ENCODE results near the gene MELK.
"Not testable (repeated sequence)": the region's sequence is repeated elsewhere in the genome, so short reads cannot be mapped to it uniquely, and the experiment has no call there.

Gene MELK

DNA sequence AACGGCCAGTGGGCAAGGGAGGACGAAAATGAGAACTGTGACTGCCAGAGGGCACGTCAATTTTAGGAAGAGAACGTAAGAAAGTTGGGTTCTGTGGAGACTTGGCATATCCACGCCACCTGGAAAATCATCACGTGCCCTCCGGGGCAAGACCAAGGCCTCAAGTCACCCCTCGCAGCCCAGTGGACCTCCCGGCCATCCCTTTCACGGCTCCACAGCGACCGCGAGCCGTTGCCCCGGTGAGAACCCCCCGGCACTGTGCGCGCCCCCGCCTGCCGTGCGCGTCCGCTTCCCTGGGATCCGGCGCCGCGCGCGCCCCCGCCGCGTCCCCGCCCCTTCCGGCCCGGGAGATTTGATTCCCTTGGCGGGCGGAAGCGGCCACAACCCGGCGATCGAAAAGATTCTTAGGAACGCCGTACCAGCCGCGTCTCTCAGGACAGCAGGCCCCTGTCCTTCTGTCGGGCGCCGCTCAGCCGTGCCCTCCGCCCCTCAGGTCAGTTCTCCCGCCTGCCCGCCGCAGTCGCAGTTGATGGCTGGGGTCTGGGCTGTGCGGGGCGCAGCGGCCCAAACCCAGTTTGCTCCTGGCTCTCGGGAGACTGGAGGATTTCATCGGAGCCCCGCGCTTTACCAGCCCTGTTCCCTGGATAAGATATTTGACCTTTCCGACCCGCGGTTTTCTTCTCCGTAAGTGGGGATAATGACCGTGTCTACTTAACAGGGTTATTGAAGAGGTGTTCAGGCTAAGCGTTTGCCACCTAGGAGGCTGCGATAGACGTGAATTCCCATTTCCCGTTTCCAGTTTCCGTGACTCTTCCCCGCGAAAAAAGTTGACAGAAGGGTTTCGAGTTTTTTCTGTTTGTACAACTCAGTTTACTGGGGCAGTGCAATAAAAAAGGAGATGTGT, at the start of gene MELK:
Gene MELK, plus strand, starts transcription at position 381 of the 904 bp plus-strand sequence. CDS start 8,787 bp downstream, outside the sequence.
- peak; percentile 61 to 64 for DNase-seq (ENCODE audit: low read depth in 2 of 2, low spot score in 1 of 2)

DNA sequence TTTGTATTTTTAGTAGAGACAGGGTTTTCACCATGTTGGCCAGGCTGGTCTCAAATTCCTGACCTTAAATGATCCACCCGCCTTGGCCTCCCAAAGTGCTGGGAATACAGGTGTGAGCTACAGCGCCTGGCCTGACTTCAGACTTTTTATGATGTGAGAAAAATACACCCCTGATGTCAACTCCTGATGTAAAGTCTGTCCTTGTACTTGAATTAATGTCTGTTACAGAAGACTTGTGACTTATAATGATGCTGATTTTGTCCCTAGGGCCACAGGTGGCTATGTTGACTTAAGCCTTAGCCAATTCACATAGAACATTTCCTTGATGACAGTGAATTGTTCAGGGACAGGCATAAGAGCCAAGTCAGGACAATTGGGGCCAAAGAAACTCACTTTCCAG, 42.5 kb upstream of the MELK start:
- DNase-seq (ENCODE audit: low read depth in 2 of 2, low spot score in 1 of 2), result no peak

DNA sequence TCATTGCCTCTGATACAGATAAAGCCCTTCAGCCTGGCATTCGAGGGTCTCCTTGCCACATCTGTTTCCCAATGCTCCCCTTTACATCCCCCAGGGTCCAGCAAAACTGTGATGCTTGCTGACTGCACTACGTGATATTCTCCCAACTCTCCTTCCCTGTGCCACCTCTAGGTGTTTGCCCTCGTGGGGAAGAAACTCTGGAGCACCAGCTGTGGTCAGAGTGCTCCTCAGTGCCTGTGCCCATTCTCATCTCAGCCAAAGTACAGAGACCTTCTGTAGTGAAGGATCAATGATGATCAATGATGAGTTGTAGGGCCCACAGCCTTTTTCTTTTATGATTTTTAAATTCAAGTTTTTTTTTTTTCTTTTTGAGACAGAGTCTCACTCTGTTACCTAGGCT, 40.3 kb upstream of the MELK start:
- DNase-seq (ENCODE audit: low read depth in 2 of 2, low spot score in 1 of 2), result no peak

DNA sequence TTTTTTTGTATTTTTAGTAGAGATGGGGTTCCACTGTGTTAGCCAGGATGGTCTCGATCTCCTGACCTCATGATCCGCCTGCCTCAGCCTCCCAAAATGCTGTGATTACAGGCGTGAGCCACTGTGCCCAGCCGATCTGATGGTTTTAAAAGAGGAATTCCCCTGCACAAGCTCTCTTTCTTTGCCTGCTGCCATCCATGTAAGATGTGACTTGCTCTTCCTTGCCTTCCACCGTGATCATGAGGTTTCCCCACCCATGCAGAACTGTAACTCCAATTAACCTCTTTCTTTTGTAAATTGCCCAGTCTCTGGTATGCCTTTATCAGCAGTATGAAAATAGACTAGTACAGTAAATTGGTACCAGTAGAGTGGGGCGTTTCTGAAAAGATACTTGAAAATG, 39.0 kb upstream of the MELK start:
- DNase-seq (ENCODE audit: low read depth in 2 of 2, low spot score in 1 of 2), result not testable (repeated sequence)

DNA sequence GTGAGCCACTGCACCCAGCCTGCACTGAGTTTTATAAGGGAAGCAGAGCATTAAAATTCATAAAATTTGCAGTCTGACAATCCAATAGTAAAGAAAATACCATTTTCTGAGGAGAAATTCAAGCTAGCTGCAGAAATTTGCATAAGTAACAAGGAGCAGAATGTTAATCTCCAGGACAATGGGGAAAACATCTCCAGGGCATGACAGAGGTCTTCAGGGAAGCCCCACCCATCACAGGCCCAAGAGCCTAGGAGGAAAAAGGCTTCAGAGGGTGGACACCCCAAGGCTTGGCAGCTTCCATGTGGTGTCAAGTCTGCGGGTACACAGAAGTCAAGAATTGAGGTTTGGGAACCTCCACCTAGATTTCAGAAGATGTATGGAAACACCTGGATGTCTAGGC, 37.6 kb upstream of the MELK start:
- DNase-seq (ENCODE audit: low read depth in 2 of 2, low spot score in 1 of 2), result no peak

DNA sequence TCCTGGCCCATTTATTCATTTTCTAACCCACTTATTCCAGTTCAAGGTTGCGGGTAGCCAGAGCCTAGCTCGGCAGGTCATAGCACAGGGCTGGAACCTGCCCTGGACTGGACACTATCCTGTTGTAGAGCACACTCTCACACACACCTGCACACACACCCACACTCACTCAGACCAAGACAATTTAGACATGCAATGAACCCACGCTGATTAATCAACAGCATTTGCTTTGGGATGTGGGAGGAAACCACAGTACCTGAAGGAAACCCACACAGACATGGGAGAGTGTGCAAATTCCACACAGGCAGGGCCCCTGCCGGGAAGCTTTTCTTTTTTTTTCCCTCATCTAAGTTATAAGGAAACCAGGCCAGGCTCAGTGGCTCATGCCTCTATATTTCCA, 34.8 kb upstream of the MELK start:
- DNase-seq (ENCODE audit: low read depth in 2 of 2, low spot score in 1 of 2), result no peak

DNA sequence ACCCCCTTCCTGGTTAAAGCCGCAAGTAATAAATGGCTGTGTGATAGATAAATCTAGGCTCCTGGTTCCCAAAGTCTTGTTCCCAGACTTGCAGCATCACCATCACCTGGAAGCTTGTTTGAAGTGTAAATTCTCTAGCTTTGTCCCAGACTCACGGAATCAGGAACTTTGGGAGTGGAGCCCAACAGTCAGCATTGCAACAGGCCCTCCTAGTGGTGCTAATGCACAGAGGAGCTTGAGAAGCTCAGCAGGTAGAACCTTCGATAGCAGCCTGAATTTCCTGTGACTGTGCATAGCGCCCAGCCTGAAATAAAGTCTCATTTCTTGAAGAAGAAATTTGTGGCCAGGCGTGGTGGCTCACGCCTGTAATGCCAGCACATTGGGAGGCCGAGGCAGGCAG, 30.3 kb upstream of the MELK start:
- DNase-seq (ENCODE audit: low read depth in 2 of 2, low spot score in 1 of 2), result no peak

DNA sequence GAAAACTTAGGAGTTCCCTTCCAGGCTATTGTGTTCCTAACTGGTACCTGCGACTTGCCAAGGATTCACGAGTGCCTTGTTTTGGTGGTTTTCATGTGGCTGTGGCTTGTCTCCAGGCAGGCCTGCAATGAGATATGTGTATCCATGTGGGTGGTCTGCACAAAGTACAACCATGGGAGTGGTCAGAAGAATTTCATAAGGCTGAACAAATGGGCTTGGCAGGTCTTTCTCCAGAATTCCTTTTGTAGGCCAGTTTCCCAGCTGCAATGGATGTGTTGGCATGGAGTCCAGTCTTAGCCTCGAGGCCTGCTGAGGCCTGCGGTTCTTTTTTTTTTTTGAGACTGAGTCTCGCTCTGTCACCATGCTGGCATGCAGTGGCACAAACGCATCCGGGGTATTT, 28.8 kb upstream of the MELK start:
- DNase-seq (ENCODE audit: low read depth in 2 of 2, low spot score in 1 of 2), result no peak

DNA sequence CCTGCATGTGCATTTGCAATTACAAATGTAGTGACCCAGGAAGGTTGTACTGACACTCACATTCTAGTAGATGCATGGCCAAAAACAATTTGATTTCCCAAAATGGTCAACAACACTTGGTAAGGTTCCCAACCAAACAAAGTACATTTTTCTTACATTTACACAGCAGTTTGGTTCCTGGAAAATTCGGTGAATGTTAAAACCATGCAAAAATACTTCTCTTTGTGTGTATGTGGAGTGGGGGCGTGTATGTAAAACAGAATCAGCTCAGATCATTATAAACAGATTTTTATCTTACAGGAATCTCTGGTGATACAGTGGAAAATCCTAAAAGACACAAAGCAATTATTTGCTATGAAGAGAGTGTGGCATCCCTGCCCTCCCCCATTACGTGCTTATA, 25.1 kb upstream of the MELK start:
- DNase-seq (ENCODE audit: low read depth in 2 of 2, low spot score in 1 of 2), result no peak

DNA sequence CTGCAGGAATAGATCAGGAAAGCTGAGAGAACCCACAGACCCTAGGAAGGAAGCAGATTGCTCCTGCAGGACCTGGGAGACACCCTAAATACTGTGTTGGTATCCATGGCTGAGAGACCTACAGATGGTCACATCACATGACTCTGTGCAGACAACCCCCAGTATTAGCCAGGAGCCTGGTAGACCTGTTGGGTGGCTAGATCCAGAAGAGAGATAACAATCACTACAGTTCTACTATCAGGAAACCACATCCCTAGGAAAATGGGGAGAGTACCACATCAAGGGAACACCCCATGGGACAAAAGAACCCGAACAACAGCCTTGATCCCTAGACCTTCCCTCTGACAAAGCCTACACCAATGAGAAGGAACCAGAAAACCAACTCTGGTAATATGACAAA, 24.2 kb upstream of the MELK start:
- no peak for DNase-seq (ENCODE audit: low read depth in 2 of 2, low spot score in 1 of 2)

DNA sequence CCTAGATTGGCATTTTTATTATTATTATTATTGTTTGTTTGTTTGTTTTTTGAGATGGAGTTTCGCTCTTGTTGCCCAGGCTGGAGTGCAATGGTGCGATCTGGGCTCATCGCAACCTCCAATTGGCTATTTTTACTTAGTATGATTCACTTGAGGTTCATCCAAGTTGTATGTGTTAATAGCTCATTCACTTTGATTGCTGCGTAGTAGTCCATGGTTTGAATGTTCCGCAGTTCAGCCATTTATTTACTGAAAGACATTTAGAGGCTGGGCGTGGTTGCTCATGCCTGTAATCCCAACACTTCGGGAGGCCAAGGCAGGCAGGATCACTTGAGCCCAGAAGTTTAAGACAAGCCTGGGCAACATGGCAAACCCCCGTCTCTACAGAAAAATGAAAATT, 22.6 kb upstream of the MELK start:
- DNase-seq (ENCODE audit: low read depth in 2 of 2, low spot score in 1 of 2), result no peak

DNA sequence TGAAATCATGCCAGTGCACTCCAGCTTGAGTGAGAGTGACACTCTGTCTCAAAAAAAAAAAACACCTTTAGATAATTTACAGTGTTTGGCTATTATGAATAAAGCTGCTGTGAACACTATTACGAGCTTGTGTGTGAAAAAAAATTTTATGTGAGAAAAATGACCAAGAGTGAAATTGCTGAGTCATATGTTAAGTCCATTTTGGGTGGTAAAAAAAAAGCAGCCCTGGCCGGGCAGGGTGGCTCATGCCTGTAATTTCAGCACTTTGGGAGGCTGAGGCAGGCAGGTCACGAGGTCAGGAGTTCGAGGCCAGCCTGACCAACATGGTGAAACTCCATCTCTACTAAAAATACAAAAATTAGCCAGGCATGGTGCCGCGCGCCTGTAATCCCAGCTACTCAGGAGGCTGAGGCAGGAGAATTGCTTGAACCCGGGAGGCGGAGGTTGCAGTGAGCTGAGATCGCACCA, 22.0 kb upstream of the MELK start:
- DNase-seq (ENCODE audit: low read depth in 2 of 2, low spot score in 1 of 2), result not testable (repeated sequence)

DNA sequence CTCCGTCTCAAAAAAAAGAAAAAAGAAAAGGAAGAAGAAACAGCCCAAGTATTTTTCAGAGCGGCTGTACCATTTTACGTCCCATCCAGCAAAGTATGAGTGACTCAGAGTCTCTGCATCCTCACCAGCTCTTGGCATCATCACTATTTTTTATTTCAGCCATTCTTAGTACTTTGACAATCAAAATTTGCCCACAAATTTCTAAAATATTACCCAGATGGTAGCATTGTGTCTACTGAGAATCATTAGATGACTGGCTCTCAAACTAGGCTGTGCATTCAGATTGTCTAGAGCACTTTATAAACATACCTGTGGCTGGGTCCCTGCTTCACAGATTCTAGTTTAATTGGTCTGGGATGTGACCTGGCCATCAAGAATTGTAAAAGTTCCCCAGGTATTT, 21.6 kb upstream of the MELK start:
- no peak for DNase-seq (ENCODE audit: low read depth in 2 of 2, low spot score in 1 of 2)

DNA sequence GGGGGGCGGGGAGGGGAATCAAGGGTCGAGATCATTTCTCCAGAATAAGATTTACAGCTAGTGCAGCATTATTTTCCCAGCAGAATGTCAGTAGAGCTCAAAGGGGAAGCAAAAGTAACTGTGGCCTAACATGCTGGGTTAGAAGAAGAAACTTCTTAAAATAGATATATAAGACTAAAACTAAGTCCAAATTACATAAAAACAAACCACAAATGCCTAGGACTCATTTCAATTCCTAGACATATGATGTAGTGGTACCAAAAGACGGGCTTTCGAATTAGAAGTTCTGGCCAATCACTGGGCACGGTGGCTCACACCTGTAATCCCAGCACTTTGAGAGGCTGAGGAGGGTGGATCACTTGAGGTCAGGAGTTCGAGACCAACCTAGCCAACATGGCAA, 20.8 kb upstream of the MELK start:
- no peak for DNase-seq (ENCODE audit: low read depth in 2 of 2, low spot score in 1 of 2)

DNA sequence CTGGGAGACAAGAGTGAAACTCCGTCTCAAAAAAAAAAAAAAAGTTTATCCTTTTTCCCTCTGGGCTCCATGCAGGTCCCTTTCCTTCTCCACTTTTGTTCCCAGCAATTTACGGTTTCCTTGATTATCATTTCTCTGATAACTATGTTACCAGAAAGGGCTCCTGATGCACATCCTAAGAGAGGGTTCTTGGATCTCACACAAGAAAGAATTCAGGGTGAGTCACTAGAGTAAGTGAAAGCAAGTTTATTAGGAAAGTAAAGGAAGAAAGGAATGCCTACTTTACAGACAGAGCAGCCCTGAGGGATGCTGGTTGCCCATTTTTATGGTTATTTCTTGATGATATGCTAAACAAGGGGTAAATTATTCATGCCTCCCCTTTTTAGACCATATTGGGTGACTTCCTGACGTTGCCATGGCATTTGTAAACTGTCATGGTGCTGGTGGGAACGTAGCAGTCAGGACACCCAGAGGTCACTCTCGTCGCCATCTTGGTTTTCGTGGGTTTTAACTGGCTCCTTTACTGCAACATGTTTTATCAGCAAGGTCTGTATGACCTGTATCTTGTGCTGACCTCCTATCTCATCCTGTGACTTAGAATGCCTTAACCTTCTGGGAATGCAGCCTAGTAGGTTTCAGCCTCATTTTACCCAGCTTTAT, 13.5 kb upstream of the MELK start:
- DNase-seq (ENCODE audit: low read depth in 2 of 2, low spot score in 1 of 2), result no peak

DNA sequence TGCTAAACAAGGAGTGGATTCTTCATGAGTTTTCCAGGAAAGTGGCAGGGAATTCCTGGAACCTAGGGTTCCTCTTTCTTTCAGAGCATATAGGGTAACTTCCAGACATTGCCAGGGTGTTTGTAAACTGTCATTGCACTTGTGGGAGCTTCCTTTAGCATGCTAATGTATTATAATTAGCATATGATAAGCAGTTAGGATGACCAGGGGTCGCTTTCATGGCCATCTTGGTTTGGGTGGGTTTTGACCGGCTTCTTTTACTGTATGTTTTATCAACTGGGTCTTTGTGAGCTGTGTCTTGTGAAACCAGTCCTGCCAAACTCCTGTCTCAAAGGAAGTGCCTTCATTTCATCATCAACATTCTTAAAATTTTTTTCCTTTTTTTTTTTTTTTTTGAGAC, 11.9 kb upstream of the MELK start:
- DNase-seq (ENCODE audit: low read depth in 2 of 2, low spot score in 1 of 2), result no peak

DNA sequence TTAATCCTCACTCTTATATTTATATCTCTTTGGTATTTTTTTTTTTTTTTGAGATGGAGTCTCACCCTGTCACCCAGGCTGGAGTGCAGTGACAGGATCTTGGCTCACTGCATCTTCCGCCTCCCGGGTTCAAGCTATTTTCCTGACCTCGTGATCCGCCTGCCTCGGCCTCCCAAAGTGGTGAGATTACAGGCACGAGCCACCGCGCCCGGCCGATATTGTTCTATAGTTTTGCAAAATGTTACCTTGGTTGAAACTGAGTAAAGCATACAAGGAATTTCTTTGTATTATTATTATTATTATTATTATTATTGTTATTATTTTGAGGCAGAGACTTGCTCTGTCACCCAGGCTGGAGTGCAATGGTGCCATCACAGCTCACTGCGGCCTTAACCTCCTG, 9.9 kb upstream of the MELK start:
- not testable (repeated sequence) for DNase-seq (ENCODE audit: low read depth in 2 of 2, low spot score in 1 of 2)

DNA sequence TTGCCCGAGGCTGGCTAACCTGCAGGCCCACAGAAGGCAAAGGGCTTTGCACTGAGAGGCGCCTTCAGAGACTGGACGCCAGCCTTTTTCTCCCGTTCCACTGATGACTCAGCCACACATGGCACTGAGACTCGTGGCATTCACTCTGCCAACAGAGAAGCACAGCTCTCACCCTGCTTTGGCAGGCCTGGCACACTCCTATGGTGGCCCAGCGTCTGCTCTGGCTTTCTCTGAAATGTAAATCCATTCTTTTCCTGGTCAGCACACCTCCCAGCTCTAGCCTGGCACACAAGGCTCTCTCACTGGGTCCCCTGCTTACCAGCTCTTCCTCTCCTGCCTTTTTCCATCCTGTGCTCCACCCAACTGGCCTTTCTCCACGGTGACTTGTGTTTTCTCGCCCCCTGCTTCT, 5.9 kb upstream of the MELK start:
- DNase-seq (ENCODE audit: low read depth in 2 of 2, low spot score in 1 of 2), result no peak

DNA sequence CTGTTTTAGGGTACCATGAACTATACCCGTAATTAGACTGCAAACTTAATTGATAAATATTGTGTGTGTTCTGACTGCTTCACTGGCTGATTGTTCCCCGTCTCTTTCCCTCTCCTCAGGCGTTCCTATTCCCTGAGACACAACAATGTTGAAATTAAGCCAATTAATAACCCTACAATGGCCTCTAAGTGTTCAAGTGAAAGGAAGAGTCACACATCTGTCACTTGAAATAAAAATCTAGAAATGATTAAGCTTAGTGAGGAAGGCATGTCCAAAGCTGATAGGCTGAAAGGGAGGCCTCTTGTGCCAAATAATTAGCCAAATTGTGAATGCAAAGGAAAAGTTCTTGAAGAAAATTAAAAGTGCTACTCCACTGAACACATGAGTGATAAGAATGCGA, 4.0 kb upstream of the MELK start:
- not testable (repeated sequence) for DNase-seq (ENCODE audit: low read depth in 2 of 2, low spot score in 1 of 2)

DNA sequence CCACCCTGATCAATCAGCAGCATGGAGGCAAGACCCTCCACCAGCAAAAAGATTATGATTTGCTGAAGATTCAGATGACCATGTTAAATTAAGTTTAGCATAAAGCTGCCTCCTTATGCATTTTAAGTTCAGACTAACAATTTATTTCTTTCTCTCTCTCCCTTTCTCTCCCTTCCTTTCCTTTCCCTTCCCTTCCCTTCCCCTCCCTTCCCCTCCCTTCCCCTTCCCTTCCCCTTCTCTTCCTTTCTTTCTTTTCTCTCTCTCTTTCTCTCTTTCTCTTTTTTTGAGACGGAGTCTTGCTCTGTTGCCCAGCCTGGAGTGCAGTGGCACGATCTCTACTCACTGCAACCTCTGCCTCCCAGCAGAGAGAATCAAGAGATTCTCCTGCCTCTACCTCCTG, 1.4 kb upstream of the MELK start:
- no peak for DNase-seq (ENCODE audit: low read depth in 2 of 2, low spot score in 1 of 2)

DNA sequence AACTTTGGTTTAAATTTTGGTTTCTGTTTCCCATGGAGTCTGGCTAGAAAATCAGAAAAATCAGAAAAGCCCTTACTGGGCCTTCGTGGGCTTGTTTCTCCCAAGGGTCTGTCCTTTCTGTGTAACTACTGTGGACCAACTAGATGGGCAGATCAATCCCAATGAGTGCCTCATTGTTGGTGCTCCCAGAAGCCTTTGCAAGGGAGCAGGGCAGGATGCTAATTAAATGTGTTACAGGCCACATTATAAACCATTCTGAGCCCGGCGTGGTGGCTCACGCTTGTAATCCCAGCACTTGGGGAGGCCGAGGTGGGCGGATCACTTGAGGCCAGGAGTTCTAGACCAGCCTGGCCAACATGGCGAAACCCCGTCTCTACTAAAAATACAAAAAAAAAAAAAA, 1.4 kb downstream of the MELK start:
- DNase-seq (ENCODE audit: low read depth in 2 of 2, low spot score in 1 of 2), result not testable (repeated sequence)

DNA sequence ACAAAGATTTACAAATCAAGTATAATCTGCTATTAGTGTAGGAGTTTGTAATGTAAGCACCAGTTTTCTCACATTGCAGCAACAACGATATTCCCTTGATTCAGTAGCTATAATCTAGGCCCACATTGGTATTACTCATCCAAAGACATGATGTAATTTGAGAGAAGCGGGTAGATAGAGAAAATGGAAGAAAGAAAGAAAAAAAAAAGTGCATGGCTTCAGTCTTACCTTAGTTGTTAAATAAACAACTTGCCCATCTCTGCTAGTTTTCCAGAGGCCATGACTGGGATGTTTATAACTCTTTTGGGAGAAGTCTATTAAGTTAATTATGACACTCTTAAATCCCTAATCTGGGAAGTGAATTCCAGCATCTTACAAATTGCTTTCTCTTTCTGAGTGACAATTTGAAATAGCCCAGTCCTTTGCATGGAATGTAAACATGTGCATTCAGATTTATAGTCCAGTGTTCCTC, 2.8 kb downstream of the MELK start:
- DNase-seq (ENCODE audit: low read depth in 2 of 2, low spot score in 1 of 2), result no peak
